MM.1S (cell line): ENCODE results near the gene GNAS-AS1.

ENCODE experiments used
- CTCF ChIP-seq: fragments of 300-600 bp; sonication (generic); IDR thresholded peaks from 2 replicates; pipeline ENCODE4 v1.5.1; 2016; ENCODE audit warnings: antibody characterized with exemption, low read length, mixed read lengths
- EZH2 ChIP-seq: fragments of 300-600 bp; sonication (generic); optimal IDR thresholded peaks from 2 replicates; pipeline ENCODE3; 2017; ENCODE audit warnings: low read depth, mild to moderate bottlenecking, antibody characterized with exemption, low read length, mixed read lengths
- EZH2phosphoT487 ChIP-seq: fragments of 300-600 bp; sonication (generic); IDR thresholded peaks from 2 replicates; pipeline ENCODE4 v1.6.1; 2018; ENCODE audit warnings: antibody characterized with exemption, low read length

GRCh38 chr20:58775371-58775770 lies 75.3 kb downstream of the GNAS-AS1 start:
- TF ChIP-seq CTCF (no peak), EZH2 (no peak), EZH2phosphoT487 (no peak)
